KMS-11 (cell line): ENCODE data around the gene PIGQ.

Experiments
- H2AFZ ChIP-seq: fragments of 200-600 bp; sonication (generic); 2 replicates; pipeline ENCODE4 v1.6.1; 2016; ENCODE audit warnings: antibody characterized with exemption, mixed run types, low read depth
- H3K27ac ChIP-seq: fragments of 200-600 bp; sonication (generic); 2 replicates; pipeline ENCODE4 v1.6.1; 2016; ENCODE audit warnings: mild to moderate bottlenecking, mixed run types
- H3K27me3 ChIP-seq: fragments of 200-600 bp; sonication (generic); 2 replicates; pipeline ENCODE4 v1.6.1; 2017; ENCODE audit warnings: mild to moderate bottlenecking, low read depth, mixed run types, moderate library complexity; ENCODE audit not compliant: insufficient read depth
- H3K36me3 ChIP-seq: fragments of 200-600 bp; sonication (generic); 2 replicates; pipeline ENCODE4 v1.6.1; 2017; ENCODE audit warnings: mild to moderate bottlenecking, mixed run types; ENCODE audit not compliant: insufficient read depth
- H3K4me1 ChIP-seq: fragments of 200-600 bp; sonication (generic); 2 replicates; pipeline ENCODE4 v1.6.1; 2016; ENCODE audit warnings: mild to moderate bottlenecking, low read depth, mixed run types; ENCODE audit not compliant: poor library complexity, severe bottlenecking
- H3K4me2 ChIP-seq: fragments of 200-600 bp; sonication (generic); 2 replicates; pipeline ENCODE4 v1.7.0; 2016; ENCODE audit warnings: mild to moderate bottlenecking, mixed run types
- H3K4me3 ChIP-seq: fragments of 200-600 bp; sonication (generic); IDR thresholded peaks from 2 replicates; pipeline ENCODE4 v1.6.1; 2017; ENCODE audit warnings: low read depth, low read length, mixed read lengths; ENCODE audit not compliant: insufficient read depth
- H3K79me2 ChIP-seq: fragments of 200-600 bp; sonication (generic); 2 replicates; pipeline ENCODE4 v1.6.1; 2016; ENCODE audit warnings: low read depth, mixed run types; ENCODE audit not compliant: insufficient read depth
- H3K9ac ChIP-seq: fragments of 200-600 bp; sonication (generic); 2 replicates; pipeline ENCODE4 v1.6.1; 2016; ENCODE audit warnings: mild to moderate bottlenecking, mixed run types
- H4K20me1 ChIP-seq: fragments of 200-600 bp; sonication (generic); 2 replicates; pipeline ENCODE4 v1.6.1; 2016; ENCODE audit warnings: mild to moderate bottlenecking, mixed run types; ENCODE audit not compliant: insufficient read depth
- TF ChIP-seq, protein P1 (sequence below): fragments of 200-600 bp; sonication (generic); conservative IDR thresholded peaks from 2 replicates; pipeline ENCODE4 v1.6.1; 2017; ENCODE audit warnings: low read depth, mild to moderate bottlenecking, antibody characterized with exemption, low read length, moderate library complexity, mixed read lengths

PIGQ gene

GRCh38 chr16:536746-537145 lies 33.0 kb upstream of the PIGQ start:
- TF ChIP-seq, protein P1, sequence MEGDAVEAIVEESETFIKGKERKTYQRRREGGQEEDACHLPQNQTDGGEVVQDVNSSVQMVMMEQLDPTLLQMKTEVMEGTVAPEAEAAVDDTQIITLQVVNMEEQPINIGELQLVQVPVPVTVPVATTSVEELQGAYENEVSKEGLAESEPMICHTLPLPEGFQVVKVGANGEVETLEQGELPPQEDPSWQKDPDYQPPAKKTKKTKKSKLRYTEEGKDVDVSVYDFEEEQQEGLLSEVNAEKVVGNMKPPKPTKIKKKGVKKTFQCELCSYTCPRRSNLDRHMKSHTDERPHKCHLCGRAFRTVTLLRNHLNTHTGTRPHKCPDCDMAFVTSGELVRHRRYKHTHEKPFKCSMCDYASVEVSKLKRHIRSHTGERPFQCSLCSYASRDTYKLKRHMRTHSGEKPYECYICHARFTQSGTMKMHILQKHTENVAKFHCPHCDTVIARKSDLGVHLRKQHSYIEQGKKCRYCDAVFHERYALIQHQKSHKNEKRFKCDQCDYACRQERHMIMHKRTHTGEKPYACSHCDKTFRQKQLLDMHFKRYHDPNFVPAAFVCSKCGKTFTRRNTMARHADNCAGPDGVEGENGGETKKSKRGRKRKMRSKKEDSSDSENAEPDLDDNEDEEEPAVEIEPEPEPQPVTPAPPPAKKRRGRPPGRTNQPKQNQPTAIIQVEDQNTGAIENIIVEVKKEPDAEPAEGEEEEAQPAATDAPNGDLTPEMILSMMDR = no peak
- Histone ChIP-seq H3K4me3 (no peak overlapping the region), H3K27me3 (no peaks in the 10 kb centered on the region), H3K9ac (no peak overlapping the region), H4K20me1 (no peaks in the 10 kb centered on the region), H2AFZ (no peak overlapping the region), H3K36me3 (no peaks in the 10 kb centered on the region), H3K27ac (no peak overlapping the region), H3K4me1 (peaks cover 7% of the 10 kb centered on the region), H3K4me2 (no peak overlapping the region), H3K79me2 (peaks cover 78% of the 10 kb centered on the region)

- peaks cover 75% of the 10 kb centered on the region for H3K79me2 ChIP-seq
- TF ChIP-seq, protein P1 = no peak
- H3K4me1 ChIP-seq = no peaks in the 10 kb centered on the region
- no peaks in the 10 kb centered on the region for H3K27me3 ChIP-seq
- no peak overlapping the region for H3K4me2 ChIP-seq
- no peaks in the 10 kb centered on the region for H4K20me1 ChIP-seq
- no peak overlapping the region for H2AFZ ChIP-seq
- H3K27ac ChIP-seq = no peak overlapping the region
- H3K4me3 ChIP-seq = no peak overlapping the region
- H3K36me3 ChIP-seq = no peaks in the 10 kb centered on the region
- H3K9ac ChIP-seq = no peak overlapping the region
Observed at GRCh38 chr16:537415-538335, 32.1 kb upstream of the PIGQ start.

DNA sequence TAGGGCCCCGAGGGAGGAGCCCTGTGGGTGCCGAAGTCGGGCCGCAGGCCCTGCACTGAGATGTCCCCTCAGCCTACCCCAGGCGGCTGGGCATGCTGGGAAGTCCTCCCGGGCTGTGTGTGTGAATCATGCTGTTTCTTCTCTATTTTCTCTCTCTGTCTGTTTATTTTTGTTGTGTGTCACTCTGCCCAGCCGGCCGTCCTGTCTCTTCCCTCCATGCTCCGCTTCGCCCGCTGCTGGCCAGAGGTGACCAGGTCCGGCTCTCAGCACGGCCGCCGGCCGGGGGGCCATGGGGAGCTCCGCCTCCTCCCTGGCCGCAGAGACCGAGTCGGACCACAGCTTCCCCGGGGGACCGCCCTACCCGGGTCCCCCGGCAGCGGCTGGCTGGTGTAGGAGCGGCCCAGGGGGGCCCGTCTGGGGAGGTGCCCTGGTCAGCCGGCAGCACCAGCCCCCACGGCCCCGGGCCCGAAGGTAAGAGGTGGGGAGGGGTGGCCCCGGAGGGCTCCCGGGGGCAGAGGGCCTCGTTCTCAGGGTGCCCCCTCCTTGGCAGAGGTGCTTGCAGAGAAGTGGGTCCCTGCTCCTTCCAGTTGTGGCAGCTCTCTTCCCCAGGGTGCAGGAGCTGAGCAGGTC lies 29.8 kb upstream of the PIGQ start:
- H2AFZ ChIP-seq = no peak overlapping the region

GRCh38 chr16:540645-541340 lies 29.0 kb upstream of the PIGQ start:
- Histone ChIP-seq H3K9ac (no peak overlapping the region), H2AFZ (no peak overlapping the region), H4K20me1 (no peaks in the 10 kb centered on the region), H3K4me2 (no peak overlapping the region), H3K79me2 (peaks cover 44% of the 10 kb centered on the region; the same call in 1 of the 2 replicates), H3K4me1 (no peaks in the 10 kb centered on the region), H3K27ac (no peak overlapping the region), H3K27me3 (no peaks in the 10 kb centered on the region), H3K36me3 (no peaks in the 10 kb centered on the region), H3K4me3 (no peak overlapping the region)
- TF ChIP-seq, protein P1 = no peak

More for the DNA sequence above, 29.8 kb upstream of the PIGQ start:
- no peaks in the 10 kb centered on the region for H3K27me3 ChIP-seq
- no peak overlapping the region for H3K9ac ChIP-seq
- H3K4me1 ChIP-seq = no peaks in the 10 kb centered on the region
- H3K79me2 ChIP-seq = peaks cover 52% of the 10 kb centered on the region; the same call in 1 of the 2 replicates
- H3K27ac ChIP-seq = no peak overlapping the region
- TF ChIP-seq, protein P1 = no peak
- H3K36me3 ChIP-seq = no peaks in the 10 kb centered on the region
- no peak overlapping the region for H3K4me3 ChIP-seq
- H3K4me2 ChIP-seq = no peak overlapping the region
- no peaks in the 10 kb centered on the region for H4K20me1 ChIP-seq
